ENCODE measurements around the gene CDK1. TPM values are rescaled to one million over a fixed set of nuclear protein-coding genes. Genes with fewer than 3 reads are reported as not detected.

Gene CDK1
- total RNA-seq, 1 donor from 2014 or later = 44.6 TPM

Other genes starting within 250 kb of the CDK1 start
- 29.1 and 38.6 TPM in 2 replicates for gene RHOBTB1, start 165.7 kb downstream of the CDK1 start, total RNA-seq

All from pulmonary artery endothelial cell (primary cell).